GM12874 (cell line): ENCODE results near the gene RPL10A.

Experiments used
- CTCF ChIP-seq: IDR thresholded peaks from 2 replicates; pipeline ENCODE4 v1.5.1; 2011; ENCODE audit warnings: low read depth, mild to moderate bottlenecking, control low read depth, low read length, moderate library complexity; ENCODE audit not compliant: insufficient read depth

The RPL10A gene

DNA sequence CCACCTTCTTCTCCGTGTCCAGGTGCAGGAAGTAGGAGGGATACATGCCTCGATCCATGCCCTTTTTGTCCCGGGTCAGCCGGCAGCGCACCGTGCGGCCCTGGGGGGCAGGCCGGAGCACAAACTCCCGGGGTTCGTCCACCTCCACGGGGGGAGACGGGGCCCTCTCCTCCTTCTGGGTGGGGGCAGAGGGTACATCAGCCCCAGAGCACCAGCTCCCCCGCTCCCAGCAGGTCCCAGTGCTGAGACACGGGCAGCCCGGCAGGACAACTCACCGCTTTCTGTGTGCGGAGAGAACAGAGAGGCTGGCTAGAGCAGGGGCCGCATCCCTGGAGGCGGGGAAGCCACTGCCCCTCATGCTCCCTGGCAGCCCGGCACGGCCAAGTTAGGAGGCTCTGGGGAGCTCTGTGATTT is 37.8 kb downstream of the RPL10A start:
- no peak for TF ChIP-seq CTCF

DNA sequence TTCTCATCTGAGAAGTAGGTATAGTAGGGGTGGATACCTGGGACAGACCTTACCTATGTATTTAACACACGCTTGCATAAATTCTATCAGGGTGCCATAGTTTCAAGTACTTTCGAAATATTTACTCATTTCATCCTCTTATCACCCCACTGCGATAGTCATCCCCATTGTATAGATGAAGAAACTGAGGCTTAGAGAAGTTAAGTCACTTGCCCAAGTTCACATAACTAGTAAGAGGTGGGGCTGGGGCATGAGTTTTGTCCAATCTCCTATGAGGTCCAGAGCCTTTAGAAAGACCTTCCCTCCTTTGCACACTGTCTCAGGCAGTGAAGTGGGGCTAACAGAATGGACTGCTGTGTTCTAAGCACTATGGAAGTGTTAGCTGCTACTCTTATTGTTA is 38.3 kb downstream of the RPL10A start:
- no peak for TF ChIP-seq CTCF

GRCh38 chr6:35507221-35507620 is 39.0 kb downstream of the RPL10A start:
- TF ChIP-seq CTCF = no peak

- no peak for TF ChIP-seq CTCF
These were observed 39.8 kb downstream of the RPL10A start for GRCh38 chr6:35508027-35508426.

GRCh38 chr6:35508542-35508941 is 40.3 kb downstream of the RPL10A start:
- no peak for TF ChIP-seq CTCF

DNA sequence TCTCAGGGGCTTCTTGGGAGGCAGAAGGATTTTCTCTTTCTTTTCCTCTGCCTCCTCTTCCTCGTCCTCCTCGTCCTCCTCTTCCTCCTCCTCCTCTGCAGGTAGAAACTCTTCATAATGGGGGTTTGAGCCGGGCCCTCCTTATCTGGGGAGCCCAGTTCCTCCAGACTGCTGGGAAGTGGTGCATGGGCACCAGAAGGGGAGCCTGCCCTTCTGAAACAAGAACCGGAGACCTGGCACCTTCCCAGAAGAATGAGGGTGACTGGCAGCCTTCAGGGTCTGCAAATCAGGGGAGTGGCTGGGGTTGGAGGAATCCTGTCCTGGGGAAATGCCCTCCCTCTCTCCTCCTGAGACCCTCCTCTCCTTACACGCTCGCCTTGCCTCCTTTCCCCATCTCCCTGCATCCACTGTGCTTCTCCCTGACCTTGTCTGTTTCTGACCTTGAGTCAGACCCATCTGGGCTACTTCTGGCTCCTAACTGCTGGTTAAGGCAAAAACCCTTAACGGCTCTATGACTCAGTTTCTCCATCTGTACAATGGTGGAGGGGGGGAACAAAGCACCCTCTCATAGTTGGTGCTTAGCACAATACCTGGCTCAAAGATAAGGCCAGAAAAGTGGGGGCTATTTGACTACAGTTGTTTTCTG is 42.8 kb downstream of the RPL10A start:
- TF ChIP-seq CTCF = no peak

DNA sequence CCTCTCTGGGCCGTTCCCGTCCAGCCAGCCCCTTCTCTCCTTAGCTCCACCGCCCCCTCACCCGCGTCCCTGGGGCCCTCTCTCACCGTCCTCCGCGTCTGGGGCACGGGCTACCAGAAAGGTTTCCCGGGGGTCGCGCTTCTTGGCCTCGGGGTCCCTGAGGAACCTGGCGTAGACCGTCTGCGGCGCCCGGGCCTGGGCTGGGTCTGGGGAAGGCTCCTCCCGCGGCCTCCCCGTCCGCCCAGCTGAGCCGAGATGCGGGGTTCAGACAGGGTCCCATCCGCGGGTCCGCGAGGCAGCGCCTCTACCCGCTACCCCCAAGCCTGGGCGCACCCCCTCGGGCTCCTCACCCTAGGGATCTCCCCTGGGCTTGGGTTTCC is 43.4 kb downstream of the RPL10A start:
- TF ChIP-seq CTCF = no peak
